Cortex of kidney (tissue), 1 donor: Measurements from ENCODE around the gene KCNAB2.

Source experiments
- DNase-seq: peaks from one replicate; lab custom pipeline; 2025; lab: John Stamatoyannopoulos, UW

Gene KCNAB2

DNA sequence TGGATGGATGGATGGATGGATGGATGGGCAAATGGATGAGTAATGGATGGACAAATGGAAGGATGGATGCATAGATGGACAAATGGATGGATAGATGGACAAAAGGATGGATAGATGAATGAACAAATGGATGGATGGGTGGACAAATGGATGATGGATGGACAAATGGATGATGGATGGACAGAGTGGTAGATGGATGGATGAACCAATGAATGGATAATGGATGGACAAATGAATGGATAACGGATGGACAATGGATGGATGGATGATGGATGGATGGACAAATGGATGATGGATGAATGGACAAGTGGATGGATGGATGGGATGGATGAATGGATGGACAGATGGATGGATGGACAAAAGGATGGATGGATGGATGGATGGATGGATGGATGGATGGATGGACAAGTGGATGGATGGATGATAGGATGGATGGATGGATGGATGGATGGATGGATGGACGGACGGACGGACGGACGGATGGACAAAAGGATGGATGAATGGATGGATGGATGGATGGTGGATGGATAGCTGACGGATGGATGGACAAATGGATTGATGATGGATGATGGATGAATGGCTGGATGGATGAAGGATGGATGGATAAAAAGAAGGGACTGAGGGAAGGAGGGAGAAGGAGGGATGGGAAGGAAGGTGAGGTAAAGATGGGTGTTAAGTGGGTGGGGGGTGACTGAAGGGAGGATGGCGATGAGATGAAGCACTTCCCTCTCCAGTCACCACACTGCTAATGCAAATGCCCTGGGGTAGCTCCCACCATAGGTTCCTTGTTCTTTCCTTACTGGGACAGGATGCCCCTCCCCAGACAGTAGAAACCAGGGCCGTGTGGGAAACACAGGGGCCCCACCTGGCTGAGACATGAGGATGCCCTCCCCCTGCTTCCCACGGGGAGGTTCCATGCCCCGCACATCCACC is 104.6 kb downstream of the KCNAB2 start:
- no peak for DNase-seq
